Breast epithelium (tissue), 3 donors: ENCODE measurements around the gene TXNRD1.

Experiments
- CTCF ChIP-seq, 3 donors: fragments of 450-650 bp; IDR thresholded peaks; one replicate each; pipeline ENCODE4 v1.5.1; 2016 to 2017; ENCODE audit warnings: antibody characterized with exemption in 3 of 3, mild to moderate bottlenecking in 3 of 3, moderate library complexity in 3 of 3
- POLR2A ChIP-seq: fragments of 450-650 bp; IDR thresholded peaks from one replicate; pipeline ENCODE4 v1.6.1; 2016; ENCODE audit warnings: antibody characterized with exemption, mild to moderate bottlenecking, moderate library complexity

GRCh38 chr12:104257913-104258472 is 42.4 kb downstream of the TXNRD1 start:
- TF ChIP-seq CTCF (IDR thresholded peaks at IDR 0.05) (no peak), POLR2A (no peak)
